Left ventricle myocardium superior (tissue), 1 donor: Measurements from ENCODE around the gene SYNE2. TPM values are rescaled to one million over a fixed set of nuclear protein-coding genes. Genes with fewer than 3 reads are reported as not detected.
"Not testable (repeated sequence)": the region's sequence is repeated elsewhere in the genome, so short reads cannot be mapped to it uniquely, and the experiment has no call there.

ENCODE experiments used
- ATAC-seq: fragments of 200-7000 bp; cut with Tn5 transposase; one replicate; pipeline ENCODE4 v1.9.1; 2020; ENCODE audit warnings: mild to moderate bottlenecking, moderate library complexity
- DNase-seq: peaks from one replicate; pipeline ENCODE4 v3.0.0-alpha.2; 2020
- intact Hi-C: fragments of 100-400 bp; cut with micrococcal nuclease; formaldehyde crosslinking; loops from one replicate; pipeline ENCODE4 v1.11.0; 2022
- total RNA-seq: library from RNA; stranded (reverse); fragmentation: NEBNext Ultra II Directional; extraction: Animal tissue kit (Norgen Biotek cat#: 25700); gene quantifications from one replicate; pipeline ENCODE4 v1.2.1, GENCODE V29; 2021
- donor health status: DM: no; HTN: yes; CAD: no; lungs with severe emphysema.

Gene SYNE2
- total RNA-seq, 1 donor from 2014 or later = 259 TPM

GRCh38 chr14:64092338-64092737 is 239.5 kb downstream of the SYNE2 start:
- intact Hi-C loops = no loop called here
- no peak for DNase-seq
- no peak for ATAC-seq

- intact Hi-C loops = no loop called here
- ATAC-seq (no peak), DNase-seq (no peak)
These were observed 240.1 kb downstream of the SYNE2 start for GRCh38 chr14:64092940-64093339.

GRCh38 chr14:64095620-64096019 is 242.8 kb downstream of the SYNE2 start:
- no peak for DNase-seq
- intact Hi-C loops = no loop called here
- no peak for ATAC-seq

GRCh38 chr14:64098120-64098519 is 245.3 kb downstream of the SYNE2 start:
- DNase-seq (no peak), ATAC-seq (no peak)
- intact Hi-C loops = no loop called here

- intact Hi-C loops = no loop called here
- DNase-seq = no peak
- no peak for ATAC-seq
These were observed 254.6 kb downstream of the SYNE2 start for GRCh38 chr14:64107438-64107837.

GRCh38 chr14:64109819-64110554 is 257.2 kb downstream of the SYNE2 start:
- ATAC-seq = no peak
- intact Hi-C loops = no loop called here

GRCh38 chr14:64110802-64111201 is 258.0 kb downstream of the SYNE2 start:
- ATAC-seq = no peak

More at GRCh38 chr14:64109819-64110554, 257.2 kb downstream of the SYNE2 start:
- DNase-seq = no peak

GRCh38 chr14:64112867-64113678 is 260.3 kb downstream of the SYNE2 start:
- ATAC-seq (peak; percentile 51), DNase-seq (peak; percentile 33)
- intact Hi-C loops = no loop called here

More at GRCh38 chr14:64110802-64111201, 258.0 kb downstream of the SYNE2 start:
- DNase-seq = no peak
- intact Hi-C loops = no loop called here

GRCh38 chr14:64114166-64114565 is 261.4 kb downstream of the SYNE2 start:
- DNase-seq (no peak), ATAC-seq (no peak)
- intact Hi-C loops = no loop called here

GRCh38 chr14:64114796-64115195 is 262.0 kb downstream of the SYNE2 start:
- intact Hi-C loops = no loop called here
- DNase-seq = no peak
- no peak for ATAC-seq

GRCh38 chr14:64115401-64115800 is 262.6 kb downstream of the SYNE2 start:
- intact Hi-C loops = no loop called here

GRCh38 chr14:64117671-64118402 is 265.0 kb downstream of the SYNE2 start:
- ATAC-seq = peak; percentile 96
- intact Hi-C loops = no loop called here
- peak; percentile 80 for DNase-seq

More at GRCh38 chr14:64115401-64115800, 262.6 kb downstream of the SYNE2 start:
- DNase-seq (no peak), ATAC-seq (no peak)

GRCh38 chr14:64118403-64118742 is 265.6 kb downstream of the SYNE2 start:
- intact Hi-C loops, DNase-seq: not testable (repeated sequence)
- peak; percentile 38 for ATAC-seq

GRCh38 chr14:64118892-64119291 is 266.1 kb downstream of the SYNE2 start:
- DNase-seq = no peak
- no peak for ATAC-seq
- intact Hi-C loops = no loop called here

- DNase-seq = no peak
- no peak for ATAC-seq
- intact Hi-C loops = no loop called here
These were observed 266.7 kb downstream of the SYNE2 start for GRCh38 chr14:64119500-64119899.

- intact Hi-C loops = no loop called here
- DNase-seq (no peak), ATAC-seq (no peak)
These were observed 267.2 kb downstream of the SYNE2 start for GRCh38 chr14:64119980-64120379.

- intact Hi-C loops = no loop called here
- ATAC-seq = no peak
- no peak for DNase-seq
These were observed 270.5 kb downstream of the SYNE2 start for GRCh38 chr14:64123241-64123822.

- ATAC-seq = no peak
- intact Hi-C loops = no loop called here
These were observed 272.5 kb downstream of the SYNE2 start for GRCh38 chr14:64125270-64125669.

GRCh38 chr14:64126548-64126947 is 273.7 kb downstream of the SYNE2 start:
- intact Hi-C loops = no loop called here
- DNase-seq (no peak), ATAC-seq (no peak)

More at GRCh38 chr14:64125270-64125669, 272.5 kb downstream of the SYNE2 start:
- no peak for DNase-seq
